CD4-positive, alpha-beta memory T cell (primary cell): ENCODE data around the gene TPRN. TPM values are rescaled to one million over a fixed set of nuclear protein-coding genes. Genes with fewer than 3 reads are reported as not detected.

Source experiments
- CTCF ChIA-PET: fragments of 350-600 bp; sonication (Branson Sonifier 250); formaldehyde crosslinking; loops from one replicate; lab custom pipeline; 2021; ENCODE audit warnings: inconsistent platforms; ENCODE audit not compliant: partially characterized antibody; lab: Charles Lee
- POLR2A ChIA-PET: fragments of 350-600 bp; sonication (Branson Sonifier 250); formaldehyde crosslinking; loops from one replicate; lab custom pipeline; 2021; ENCODE audit not compliant: partially characterized antibody; lab: Charles Lee
- DNase-seq, 5 donors: peaks; one replicate each; pipeline versions ENCODE4 v3.0.0 to v3.0.0-alpha.2; 2020 to 2022; ENCODE audit warnings: mixed read lengths in 1 of 5
- H3K27ac ChIP-seq: one replicate; pipeline ENCODE4 v1.7.0; 2013; ENCODE audit warnings: low read depth, low read length
- H3K27me3 ChIP-seq: 2 replicates; pipeline ENCODE4 v1.7.0; 2013; ENCODE audit warnings: mild to moderate bottlenecking, low read length, moderate library complexity; ENCODE audit not compliant: insufficient read depth
- H3K36me3 ChIP-seq: 2 replicates; pipeline ENCODE4 v1.7.0; 2013; ENCODE audit warnings: mild to moderate bottlenecking, low read length, moderate library complexity; ENCODE audit not compliant: insufficient read depth
- H3K4me1 ChIP-seq: 2 replicates; pipeline ENCODE4 v1.7.0; 2013; ENCODE audit warnings: mild to moderate bottlenecking, low read length, moderate library complexity; ENCODE audit not compliant: insufficient read depth
- H3K4me3 ChIP-seq, 2 donors: one replicate each; pipeline ENCODE4 v1.7.0; 2013; ENCODE audit warnings: low read length in 2 of 2, mild to moderate bottlenecking in 1 of 2
- H3K9me3 ChIP-seq, 2 donors: one replicate each; pipeline ENCODE4 v1.7.0; 2013; ENCODE audit warnings: low read length in 2 of 2, control low read depth in 1 of 2; ENCODE audit not compliant: control insufficient read depth in 1 of 2
- H3K27ac Mint-ChIP-seq, 7 donors: one replicate each; pipeline ENCODE4 v1.8.0; 2020 to 2021; ENCODE audit warnings: mixed read lengths in 7 of 7, mild to moderate bottlenecking in 6 of 7, inconsistent platforms in 3 of 7, moderate library complexity in 3 of 7
- H3K27me3 Mint-ChIP-seq, 2 donors: one replicate each; pipeline ENCODE4 v1.8.0; 2020 to 2021; ENCODE audit warnings: mixed read lengths in 2 of 2
- H3K36me3 Mint-ChIP-seq, 2 donors: one replicate each; pipeline ENCODE4 v1.8.0; 2020 to 2021; ENCODE audit warnings: mixed read lengths in 2 of 2, inconsistent platforms in 1 of 2, mild to moderate bottlenecking in 1 of 2
- H3K4me1 Mint-ChIP-seq, 4 donors: one replicate each; pipeline ENCODE4 v1.8.0; 2020 to 2021; ENCODE audit warnings: mixed read lengths in 4 of 4, mild to moderate bottlenecking in 1 of 4
- H3K4me3 Mint-ChIP-seq, 8 donors: one replicate each; pipeline ENCODE4 v1.8.0; 2020 to 2021; ENCODE audit warnings: mixed read lengths in 8 of 8, mild to moderate bottlenecking in 7 of 8, moderate library complexity in 6 of 8, inconsistent platforms in 3 of 8
- H3K9me3 Mint-ChIP-seq, 8 donors: one replicate each; pipeline ENCODE4 v1.8.0; 2020 to 2021; ENCODE audit warnings: mixed read lengths in 8 of 8, mild to moderate bottlenecking in 5 of 8, inconsistent platforms in 3 of 8, moderate library complexity in 1 of 8
- intact Hi-C: fragments of 100-400 bp; cut with micrococcal nuclease; formaldehyde crosslinking; loops from one replicate; pipeline ENCODE4 v1.15.1; 2023
- polyA plus RNA-seq, 2 donors: library from polyadenylated mRNA; unstranded; fragments of 300-500 nt; fragmentation: Illumina TruSeq; gene quantifications; one replicate each; pipeline ENCODE4 v1.2.3, GENCODE V29; 2021
- total RNA-seq, 2 experiments: library from RNA; stranded (reverse); gene quantifications; one replicate each; pipeline ENCODE4 v1.2.3, GENCODE V29; 2021

The TPRN gene
- total and polyA plus RNA-seq, 4 experiments from 2014 or later, result 0.27 to 8.6 (median 4.5) TPM

- peaks cover 28% of the 10 kb centered on the region for H3K4me1 ChIP-seq
- POLR2A ChIA-PET, result interaction anchor here (1.0 to 8.9 kb wide), 3 partner anchors 11 to 62 kb away, joined by 3 to 169 read pairs (median 5); partner anchors contain the start of genes NDOR1, TMEM203 and TPRN
- no peak overlapping the region for H3K27ac ChIP-seq
- Mint-ChIP-seq H3K9me3 (peaks cover 0 to 3% (median 0%) of the 10 kb centered on the region in 8 donors), H3K4me1 (peaks cover 12 to 34% (median 25%) of the 10 kb centered on the region in 4 donors), H3K27ac (peak overlapping the region in 1 of 7 donors; percentile 22), H3K36me3 (peaks cover 0 to 13% of the 10 kb centered on the region in 2 donors), H3K27me3 (no peaks in the 10 kb centered on the region), H3K4me3 (no peak overlapping the region)
- no peaks in the 10 kb centered on the region for H3K9me3 ChIP-seq
- no peak for DNase-seq
- CTCF ChIA-PET, result interaction anchor here (1.4 to 1.5 kb wide), 2 partner anchors 45 to 96 kb away, joined by 3 to 4 read pairs; no protein-coding TSS in a partner anchor
- H3K4me3 ChIP-seq, result no peak overlapping the region
- peaks cover 6% of the 10 kb centered on the region for H3K36me3 ChIP-seq
- no peaks in the 10 kb centered on the region for H3K27me3 ChIP-seq
- intact Hi-C loops, result no loop called here
These were observed 8.7 kb downstream of the TPRN start for GRCh38 chr9:137191691-137192447.

- Histone ChIP-seq H3K4me1 (peaks cover 34% of the 10 kb centered on the region), H3K9me3 (no peaks in the 10 kb centered on the region), H3K27ac (no peak overlapping the region), H3K36me3 (peaks cover 6% of the 10 kb centered on the region), H3K27me3 (no peaks in the 10 kb centered on the region), H3K4me3 (no peak overlapping the region)
- peaks cover 0 to 16% of the 10 kb centered on the region in 2 donors for H3K36me3 Mint-ChIP-seq
- CTCF ChIA-PET, result interaction anchor here (1.0 kb wide), 1 partner anchor 25 kb away, joined by 4 read pairs; no protein-coding TSS in a partner anchor
- peaks cover 0 to 3% (median 0%) of the 10 kb centered on the region in 8 donors for H3K9me3 Mint-ChIP-seq
- peak overlapping the region in 3 of 7 donors; percentile 22 to 80 (median 78) for H3K27ac Mint-ChIP-seq
- peaks cover 16 to 41% (median 30%) of the 10 kb centered on the region in 4 donors for H3K4me1 Mint-ChIP-seq
- H3K4me3 Mint-ChIP-seq, result no peak overlapping the region
- no peaks in the 10 kb centered on the region for H3K27me3 Mint-ChIP-seq
- intact Hi-C loops, result no loop called here
- no peak for DNase-seq
- POLR2A ChIA-PET, result interaction anchor here (4.7 to 8.9 kb wide), 2 partner anchors 11 to 30 kb away, joined by 61 to 169 read pairs; partner anchors contain the start of genes NDOR1, RNF208, TMEM203 and TPRN
These were observed 9.3 kb downstream of the TPRN start for GRCh38 chr9:137191245-137191644.

- Histone ChIP-seq H3K4me3 (no peak overlapping the region), H3K27me3 (no peaks in the 10 kb centered on the region), H3K9me3 (no peaks in the 10 kb centered on the region), H3K27ac (peak overlapping the region; percentile 96), H3K4me1 (peaks cover 41% of the 10 kb centered on the region), H3K36me3 (peaks cover 12% of the 10 kb centered on the region)
- H3K4me3 Mint-ChIP-seq, result peak overlapping the region in 6 of 8 donors; percentile 33 to 93 (median 58)
- intact Hi-C loops, result no loop called here
- H3K36me3 Mint-ChIP-seq, result peaks cover 0 to 16% of the 10 kb centered on the region in 2 donors
- ChIA-PET CTCF (interaction anchor here (1.0 to 2.0 kb wide), 3 partner anchors 7 to 94 kb away, joined by 3 to 7 read pairs (median 4); no protein-coding TSS in a partner anchor), POLR2A (interaction anchor here (2.5 to 8.9 kb wide), 6 partner anchors 12 to 104 kb away, joined by 11 to 169 read pairs (median 20); partner anchors contain the start of genes MAN1B1, NDOR1, RNF208 and TMEM203)
- H3K27me3 Mint-ChIP-seq, result no peaks in the 10 kb centered on the region
- H3K9me3 Mint-ChIP-seq, result peaks cover 0 to 3% (median 0%) of the 10 kb centered on the region in 8 donors
- no peak for DNase-seq
- peak overlapping the region in 5 of 7 donors; percentile 73 to 91 (median 81) for H3K27ac Mint-ChIP-seq
- H3K4me1 Mint-ChIP-seq, result peaks cover 16 to 49% (median 31%) of the 10 kb centered on the region in 4 donors
These were observed 10.2 kb downstream of the TPRN start for GRCh38 chr9:137190315-137190856.

- Histone ChIP-seq H3K4me1 (peaks cover 41% of the 10 kb centered on the region), H3K4me3 (peak overlapping the region; percentile 81 to 90), H3K36me3 (peaks cover 14% of the 10 kb centered on the region), H3K9me3 (no peaks in the 10 kb centered on the region), H3K27me3 (no peaks in the 10 kb centered on the region), H3K27ac (peak overlapping the region; percentile 96)
- Mint-ChIP-seq H3K27ac (peak overlapping the region; percentile 91 to 97 (median 95)), H3K4me1 (peaks cover 16 to 52% (median 32%) of the 10 kb centered on the region in 4 donors), H3K36me3 (peaks cover 0 to 16% of the 10 kb centered on the region in 2 donors), H3K4me3 (peak overlapping the region; percentile 90 to 95 (median 92)), H3K27me3 (no peaks in the 10 kb centered on the region), H3K9me3 (peaks cover 0 to 3% (median 0%) of the 10 kb centered on the region in 8 donors)
- DNase-seq, result no peak
- intact Hi-C loops, result loop anchor here (1.0 to 2.0 kb wide), 2 partner anchors 47 to 103 kb away; partner anchors contain the start of gene MAN1B1
- POLR2A ChIA-PET, result interaction anchor here (0.8 to 8.9 kb wide), 18 partner anchors 13 to 292 kb away, joined by 3 to 169 read pairs (median 10); partner anchors contain the start of genes CYSRT1, EXD3, MAN1B1 and NDOR1
- CTCF ChIA-PET, result interaction anchor here (0.7 to 3.8 kb wide), 14 partner anchors 8 to 94 kb away, joined by 3 to 15 read pairs (median 3); partner anchors contain the start of genes NELFB and TPRN
These were observed 10.9 kb downstream of the TPRN start for GRCh38 chr9:137189297-137190295.

GRCh38 chr9:137188490-137189296, 11.8 kb downstream of the TPRN start, which contains the start of the genes ANAPC2 and SSNA1:
TSS of gene ANAPC2 (minus strand) at chr9:137188560. CDS start at chr9:137188532, 28 bp downstream.
TSS of gene SSNA1 (plus strand) at chr9:137188676. CDS start at chr9:137188727, 51 bp downstream.
- H3K4me1 Mint-ChIP-seq, result peaks cover 22 to 62% (median 33%) of the 10 kb centered on the region in 4 donors
- peak within 1 kb of the TSS; percentile 91 to 97 (median 94) for H3K4me3 Mint-ChIP-seq
- H3K9me3 Mint-ChIP-seq, result peaks cover 0 to 5% (median 0%) of the 10 kb centered on the region in 8 donors
- H3K4me3 ChIP-seq, result peak within 1 kb of the TSS; percentile 81 to 90
- intact Hi-C loops, result loop anchor here (1.0 to 2.0 kb wide), 6 partner anchors 12 to 102 kb away; partner anchors contain the start of genes MAN1B1, NDOR1, TMEM203 and TPRN
- peak within 1 kb of the TSS; percentile 96 for H3K27ac ChIP-seq
- H3K9me3 ChIP-seq, result no peaks in the 10 kb centered on the region
- POLR2A ChIA-PET, result interaction anchor here (0.8 to 8.9 kb wide), 22 partner anchors 12 to 655 kb away, joined by 3 to 169 read pairs (median 6); partner anchors contain the start of genes CYSRT1, EXD3, MAN1B1 and NDOR1
- peak within 1 kb of the TSS; percentile 91 to 98 (median 96) for H3K27ac Mint-ChIP-seq
- H3K4me1 ChIP-seq, result peaks cover 41% of the 10 kb centered on the region
- CTCF ChIA-PET, result interaction anchor here (0.7 to 3.8 kb wide), 16 partner anchors 9 to 93 kb away, joined by 3 to 15 read pairs (median 3); partner anchors contain the start of genes NELFB, RNF224 and TPRN
- H3K36me3 Mint-ChIP-seq, result peaks cover 6 to 22% of the 10 kb centered on the region in 2 donors
- no peaks in the 10 kb centered on the region for H3K27me3 Mint-ChIP-seq
- H3K27me3 ChIP-seq, result no peaks in the 10 kb centered on the region
- peak; percentile 84 to 96 (median 92) for DNase-seq
- H3K36me3 ChIP-seq, result peaks cover 20% of the 10 kb centered on the region
